NCI-H1930 (cell line): ENCODE measurements around the gene AHI1.
"Not testable (repeated sequence)": the region's sequence is repeated elsewhere in the genome, so short reads cannot be mapped to it uniquely, and the experiment has no call there.

Experiments used
- DNase-seq, 2 experiments: peaks; one replicate each; lab custom pipeline; 2025; lab: John Stamatoyannopoulos, UW

The AHI1 gene

GRCh38 chr6:135390458-135390857, 107.1 kb downstream of the AHI1 start:
- DNase-seq = no peak

DNA sequence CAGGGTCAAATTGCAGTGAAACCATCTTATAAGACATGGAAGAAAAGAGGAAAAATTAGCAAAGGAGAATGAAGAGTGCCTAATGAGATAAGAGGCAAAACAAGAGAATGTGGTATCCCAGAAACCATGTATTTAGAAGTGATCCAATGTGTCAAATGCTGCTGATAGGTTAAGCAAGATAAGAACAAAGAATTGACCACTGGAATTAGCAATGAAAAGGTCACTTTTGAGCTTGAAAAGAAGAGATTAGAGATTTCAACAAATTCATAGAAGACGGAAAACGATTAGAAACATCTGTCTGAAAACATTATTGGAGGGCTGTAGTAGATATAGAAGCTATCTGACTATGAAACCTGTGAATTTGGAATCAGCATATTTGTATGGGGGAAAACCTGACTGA, 112.2 kb downstream of the AHI1 start:
- no peak for DNase-seq

- no peak for DNase-seq
Measured at GRCh38 chr6:135383766-135384165, 113.8 kb downstream of the AHI1 start.

- DNase-seq = no peak
Measured at GRCh38 chr6:135383301-135383700, 114.2 kb downstream of the AHI1 start.

GRCh38 chr6:135382182-135382628, 115.3 kb downstream of the AHI1 start:
- no peak for DNase-seq

GRCh38 chr6:135380793-135381192, 116.7 kb downstream of the AHI1 start:
- DNase-seq = no peak

- no peak for DNase-seq
Measured at GRCh38 chr6:135379647-135380046, 117.9 kb downstream of the AHI1 start.

DNA sequence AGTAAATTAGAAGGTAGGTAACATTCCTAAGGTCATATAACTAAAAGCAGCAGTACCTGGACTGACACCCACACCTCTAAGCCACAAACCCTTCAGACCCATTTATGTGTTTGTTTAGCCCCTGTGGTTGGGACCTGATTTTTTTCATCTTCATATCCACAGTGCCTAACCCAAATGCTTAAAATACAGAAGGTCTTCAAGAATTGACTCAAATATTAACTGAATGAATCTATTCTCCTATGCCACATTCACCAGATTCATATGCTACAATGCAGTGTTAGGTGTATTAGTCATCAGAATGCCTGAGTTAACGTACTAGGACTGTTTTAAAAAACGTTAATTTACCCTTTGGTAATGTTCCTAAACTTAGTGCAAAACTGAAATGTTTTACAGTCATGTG, 124.8 kb downstream of the AHI1 start:
- DNase-seq = no peak

DNA sequence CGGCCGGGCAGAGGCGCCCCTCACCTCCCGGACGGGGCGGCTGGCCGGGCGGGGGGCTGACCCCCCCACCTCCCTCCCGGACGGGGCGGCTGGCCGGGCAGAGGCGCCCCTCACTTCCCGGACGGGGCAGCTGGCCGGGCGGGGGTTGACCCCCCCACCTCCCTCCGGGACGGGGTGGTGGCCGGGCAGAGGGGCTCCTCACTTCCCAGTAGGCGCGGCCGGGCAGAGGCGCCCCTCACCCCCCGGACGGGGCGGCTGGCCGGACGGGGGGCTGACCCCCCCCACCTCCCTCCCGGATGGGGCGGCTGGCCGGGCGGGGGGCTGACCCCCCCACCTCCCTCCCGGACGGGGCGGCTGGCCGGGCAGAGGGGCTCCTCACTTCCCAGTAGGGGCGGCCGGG, 133.9 kb downstream of the AHI1 start:
- DNase-seq = not testable (repeated sequence)

GRCh38 chr6:135362124-135362523, 135.4 kb downstream of the AHI1 start:
- DNase-seq = no peak

DNA sequence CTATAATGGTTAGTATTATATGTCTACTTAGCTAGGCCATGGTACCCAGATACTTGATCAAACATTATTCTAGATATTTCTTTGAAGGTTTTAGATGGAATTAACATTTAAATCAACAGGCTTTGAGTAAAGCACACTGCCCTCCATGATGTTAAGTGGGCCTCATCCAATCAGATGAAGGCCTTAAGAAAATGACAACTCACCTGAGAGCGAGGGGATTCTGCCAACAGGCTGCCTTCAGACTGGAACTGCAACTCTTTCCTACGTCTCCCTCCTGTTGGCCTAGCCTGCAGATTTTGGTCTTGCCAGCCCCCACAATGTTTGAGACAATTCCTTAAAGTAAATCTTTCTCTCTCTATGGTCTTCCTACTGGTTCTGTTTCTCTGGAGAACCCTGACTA, 137.3 kb downstream of the AHI1 start:
- DNase-seq = no peak

- no peak for DNase-seq
Measured at GRCh38 chr6:135358985-135359384, 138.6 kb downstream of the AHI1 start.

- DNase-seq = no peak
Measured at GRCh38 chr6:135358251-135358821, 139.2 kb downstream of the AHI1 start.

DNA sequence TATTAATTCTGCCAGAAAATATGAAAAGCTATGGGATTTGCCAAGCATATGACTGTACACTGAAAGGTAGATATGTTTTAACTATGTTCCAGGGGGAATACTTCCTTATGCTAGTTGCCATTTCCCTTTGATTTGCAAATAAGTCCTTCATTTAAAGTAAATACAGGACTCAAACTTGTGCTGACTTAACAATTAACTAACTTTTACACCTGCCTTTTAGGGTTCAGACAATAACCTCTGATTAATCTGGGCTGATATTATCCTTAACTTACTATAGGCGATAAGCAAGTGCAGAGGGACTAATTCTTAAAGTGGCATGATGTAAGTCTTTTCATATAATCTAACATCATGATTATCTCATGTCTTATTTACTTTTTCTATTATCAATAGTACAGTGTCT, 143.1 kb downstream of the AHI1 start:
- no peak for DNase-seq

- DNase-seq = no peak
Measured at GRCh38 chr6:135353113-135353512, 144.4 kb downstream of the AHI1 start.

GRCh38 chr6:135351635-135352034, 145.9 kb downstream of the AHI1 start:
- no peak for DNase-seq

GRCh38 chr6:135347887-135348286, 149.7 kb downstream of the AHI1 start:
- no peak for DNase-seq

- DNase-seq = no peak
Measured at GRCh38 chr6:135346747-135347146, 150.8 kb downstream of the AHI1 start.

DNA sequence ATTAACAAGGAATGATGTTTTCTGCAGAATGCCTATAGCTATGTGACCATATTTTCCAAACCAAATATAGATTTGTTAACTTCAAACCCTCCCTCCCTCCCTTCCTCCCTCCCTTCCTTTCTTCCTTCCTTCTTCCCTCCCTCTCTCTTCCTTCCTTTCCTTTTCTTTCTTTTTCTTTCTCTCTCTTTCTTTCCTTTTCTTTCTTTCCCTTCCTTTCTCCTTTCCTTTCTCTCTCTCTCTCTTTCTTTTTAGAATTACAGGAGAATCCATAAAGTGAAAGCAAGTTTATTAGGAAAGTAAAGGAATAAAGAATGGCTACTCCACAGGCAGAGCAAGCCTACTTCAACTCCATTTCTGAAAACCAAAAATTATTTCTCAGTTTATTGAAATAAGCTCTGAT, 153.0 kb downstream of the AHI1 start:
- no peak for DNase-seq

GRCh38 chr6:135339920-135340319, 157.6 kb downstream of the AHI1 start:
- DNase-seq = not testable (repeated sequence)

DNA sequence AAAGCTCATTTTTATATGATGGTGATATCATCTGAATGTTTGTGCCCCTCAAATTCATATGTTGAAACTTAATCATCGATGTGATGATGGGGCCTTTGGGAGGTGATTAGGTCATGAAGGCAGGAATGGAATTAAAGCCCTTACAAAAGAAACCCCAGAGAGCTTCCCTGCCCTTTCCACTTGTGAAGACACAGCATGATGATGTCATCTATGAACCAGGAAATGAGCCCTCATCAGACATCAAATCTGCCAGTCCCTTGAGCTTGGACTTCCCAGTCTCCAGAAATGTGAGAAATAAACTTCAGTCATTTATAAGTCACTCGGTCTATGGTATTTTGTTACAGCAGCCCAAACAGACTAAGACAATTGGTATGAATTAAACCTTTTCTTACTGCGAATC, 163.4 kb downstream of the AHI1 start:
- DNase-seq = no peak

DNA sequence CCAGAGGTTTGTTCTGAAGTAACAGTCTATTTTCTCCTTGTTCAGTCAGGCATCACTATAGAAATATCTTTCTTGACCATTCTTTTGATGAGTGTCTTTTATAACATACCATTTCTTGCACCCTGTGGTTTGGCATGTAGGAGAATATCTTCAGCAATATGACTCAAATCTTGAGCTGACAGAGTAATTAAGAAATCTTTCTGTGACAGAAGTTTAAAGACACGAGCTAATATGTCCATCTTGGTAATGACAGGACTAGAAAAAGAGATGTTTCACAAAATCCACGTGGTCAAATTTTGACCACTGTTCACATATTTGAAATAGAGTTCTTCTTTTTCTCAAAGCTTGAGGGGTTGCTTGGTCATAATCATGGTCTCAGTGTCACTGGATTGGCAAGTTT, 166.5 kb downstream of the AHI1 start:
- no peak for DNase-seq

DNA sequence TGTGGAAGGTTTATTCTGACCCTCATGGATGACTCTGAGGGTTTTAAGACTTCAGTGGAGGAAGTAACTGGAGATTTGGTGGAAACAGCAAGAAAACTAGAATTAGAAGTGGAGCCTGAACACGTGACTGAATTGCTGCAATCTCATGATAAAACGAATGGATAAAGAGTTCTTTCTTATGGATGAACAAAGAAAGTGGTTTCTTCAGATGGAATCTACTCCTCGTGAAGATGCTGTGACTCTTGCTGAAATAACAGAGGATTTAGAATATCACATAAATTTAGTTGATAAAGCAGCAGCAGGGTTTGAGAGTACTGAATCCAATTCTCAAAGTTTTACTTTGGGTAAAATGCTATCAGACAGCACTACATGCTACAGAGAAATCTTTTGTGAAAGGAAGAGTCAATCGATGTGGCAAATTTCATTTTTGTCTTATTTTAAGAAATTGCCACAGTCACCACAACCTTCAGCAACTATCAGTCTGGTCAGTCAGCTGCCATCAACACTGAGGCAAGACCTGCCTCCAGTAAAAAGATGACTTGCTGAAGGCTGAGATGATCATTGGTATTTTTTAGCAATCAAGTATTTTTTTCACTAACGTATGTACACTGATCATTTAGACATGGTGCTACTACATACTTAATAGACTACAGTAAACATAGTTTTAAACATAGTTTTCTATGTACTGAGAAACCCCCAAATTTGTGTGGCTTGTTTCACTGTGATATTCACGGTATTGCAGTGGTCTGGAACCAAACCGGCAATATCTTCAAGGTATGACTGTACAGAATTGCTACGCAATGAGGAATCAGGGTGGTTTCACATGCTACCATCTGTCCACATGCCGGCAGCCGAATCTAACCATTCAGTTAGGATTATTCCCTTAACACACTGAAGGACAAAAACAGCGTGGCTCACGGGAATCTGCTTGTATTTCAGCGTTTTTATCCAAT, 167.4 kb downstream of the AHI1 start:
- no peak for DNase-seq

DNA sequence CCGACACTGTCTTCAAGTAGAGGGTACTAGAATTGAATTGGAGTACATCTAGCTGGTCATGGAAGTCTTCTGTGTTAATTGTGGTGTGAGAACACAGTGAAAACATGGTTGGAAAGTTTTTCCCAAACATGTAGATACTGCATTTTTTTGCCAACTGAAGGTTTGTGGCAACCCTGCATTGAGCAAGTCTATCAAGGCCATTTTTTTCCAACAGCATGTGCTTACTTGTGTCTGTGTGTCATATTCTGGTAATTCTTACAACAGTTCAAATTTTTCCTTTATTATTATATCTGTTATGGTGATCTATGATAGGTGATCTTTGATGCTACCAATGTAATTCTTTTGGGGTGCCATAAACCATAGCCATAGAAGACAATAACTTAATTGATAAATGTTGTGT, 169.4 kb downstream of the AHI1 start:
- DNase-seq = no peak
